NAMALWA (cell line): ENCODE measurements around the gene EMC9.

Experiments
- DNase-seq: peaks from one replicate; pipeline ENCODE4 v3.0.0-alpha.2; 2015; ENCODE audit warnings: low spot score

EMC9 gene, protein sequence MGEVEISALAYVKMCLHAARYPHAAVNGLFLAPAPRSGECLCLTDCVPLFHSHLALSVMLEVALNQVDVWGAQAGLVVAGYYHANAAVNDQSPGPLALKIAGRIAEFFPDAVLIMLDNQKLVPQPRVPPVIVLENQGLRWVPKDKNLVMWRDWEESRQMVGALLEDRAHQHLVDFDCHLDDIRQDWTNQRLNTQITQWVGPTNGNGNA

DNA sequence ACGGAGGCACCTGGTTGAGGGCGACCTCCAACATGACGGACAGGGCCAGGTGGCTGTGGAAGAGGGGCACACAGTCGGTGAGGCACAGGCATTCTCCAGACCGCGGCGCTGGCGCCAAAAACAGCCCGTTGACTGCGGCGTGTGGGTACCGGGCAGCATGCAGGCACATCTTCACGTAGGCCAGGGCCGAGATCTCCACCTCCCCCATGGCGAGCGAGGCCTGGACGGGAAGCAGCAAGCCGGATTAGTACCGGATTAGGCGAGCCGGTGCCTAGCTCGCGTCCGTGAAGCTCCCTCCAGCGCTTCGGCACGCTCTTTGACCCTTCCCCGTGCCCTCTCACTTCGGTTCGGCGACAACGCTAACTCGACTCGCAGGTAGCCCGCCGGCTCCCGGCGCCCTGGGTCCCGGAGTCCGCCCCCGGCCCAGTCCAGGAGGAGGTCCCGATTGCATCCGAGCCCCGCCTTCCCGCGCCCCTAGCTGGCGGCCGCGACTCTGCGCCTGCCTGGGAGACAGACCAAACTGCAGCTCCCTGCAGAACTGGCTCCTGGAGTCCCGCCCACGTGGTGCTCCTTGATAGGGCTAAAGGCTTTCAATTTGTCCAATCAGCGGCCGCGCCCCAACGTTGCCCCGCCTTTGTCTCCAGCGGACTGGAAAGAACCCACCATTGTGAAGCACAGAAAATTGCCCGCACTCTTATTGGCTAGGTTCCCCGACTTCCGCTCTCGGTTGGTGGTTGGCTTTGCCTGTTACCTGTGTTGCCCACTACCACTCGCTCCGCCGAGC, at the start of gene EMC9:
TSS of gene EMC9 (minus strand) at position 495 of the 784 bp plus-strand sequence. CDS start at position 208, 287 bp downstream.
- peak; percentile 99 for DNase-seq

DNA sequence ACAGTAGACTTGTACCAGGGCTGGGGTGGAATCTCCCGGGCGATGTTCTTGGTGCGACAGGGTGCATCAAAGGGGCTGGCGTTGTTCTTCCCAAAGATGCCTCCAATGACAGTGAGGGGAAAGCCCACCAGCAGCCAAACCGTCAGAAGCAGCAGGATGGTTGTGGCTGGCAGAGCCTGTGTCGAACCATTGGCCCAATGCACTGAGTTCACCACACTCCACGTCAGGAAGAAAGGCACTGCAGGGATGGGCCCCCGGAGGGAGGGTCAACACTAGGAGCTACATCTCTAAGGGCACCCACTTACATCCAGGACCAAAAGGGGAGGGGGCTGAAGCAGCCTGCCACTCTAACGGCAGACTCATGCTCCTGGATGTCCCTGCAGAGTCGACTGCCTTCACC, 49.0 kb upstream of the EMC9 start:
- DNase-seq = no peak

DNA sequence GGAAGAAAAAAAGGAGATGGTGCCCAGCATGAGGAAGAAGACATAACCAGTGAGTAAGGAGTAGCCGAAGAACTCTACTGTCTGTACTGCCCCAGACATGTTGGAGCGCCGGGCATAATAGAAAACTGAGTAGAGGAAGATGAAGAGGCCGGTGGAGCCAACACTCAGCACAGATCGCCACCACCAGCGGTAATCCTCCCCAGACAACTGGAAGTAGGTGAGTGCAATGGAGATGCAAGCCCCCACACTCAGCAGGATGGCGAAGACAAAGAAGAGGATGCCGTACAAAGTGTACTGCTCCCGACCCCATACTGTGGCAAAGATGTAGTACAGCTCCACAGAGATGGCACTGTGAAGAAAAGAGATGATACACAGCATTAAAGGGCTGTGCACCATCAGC, 48.1 kb upstream of the EMC9 start:
- no peak for DNase-seq

DNA sequence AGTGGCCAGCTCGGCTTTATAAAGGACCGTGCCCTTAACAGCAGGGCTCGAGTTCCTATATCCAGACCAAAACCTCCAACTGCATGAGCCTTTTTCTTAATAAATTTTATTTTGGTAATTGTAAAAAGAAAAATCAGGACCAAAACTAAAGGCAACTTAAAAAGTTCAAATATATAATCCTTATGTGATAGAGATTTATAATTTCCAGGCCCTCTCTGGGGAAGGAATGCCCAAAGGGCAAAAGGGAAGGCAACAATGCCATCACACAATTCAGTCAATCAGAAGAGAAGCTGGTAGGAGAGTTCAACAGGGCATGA, 47.6 kb upstream of the EMC9 start:
- DNase-seq = no peak

DNA sequence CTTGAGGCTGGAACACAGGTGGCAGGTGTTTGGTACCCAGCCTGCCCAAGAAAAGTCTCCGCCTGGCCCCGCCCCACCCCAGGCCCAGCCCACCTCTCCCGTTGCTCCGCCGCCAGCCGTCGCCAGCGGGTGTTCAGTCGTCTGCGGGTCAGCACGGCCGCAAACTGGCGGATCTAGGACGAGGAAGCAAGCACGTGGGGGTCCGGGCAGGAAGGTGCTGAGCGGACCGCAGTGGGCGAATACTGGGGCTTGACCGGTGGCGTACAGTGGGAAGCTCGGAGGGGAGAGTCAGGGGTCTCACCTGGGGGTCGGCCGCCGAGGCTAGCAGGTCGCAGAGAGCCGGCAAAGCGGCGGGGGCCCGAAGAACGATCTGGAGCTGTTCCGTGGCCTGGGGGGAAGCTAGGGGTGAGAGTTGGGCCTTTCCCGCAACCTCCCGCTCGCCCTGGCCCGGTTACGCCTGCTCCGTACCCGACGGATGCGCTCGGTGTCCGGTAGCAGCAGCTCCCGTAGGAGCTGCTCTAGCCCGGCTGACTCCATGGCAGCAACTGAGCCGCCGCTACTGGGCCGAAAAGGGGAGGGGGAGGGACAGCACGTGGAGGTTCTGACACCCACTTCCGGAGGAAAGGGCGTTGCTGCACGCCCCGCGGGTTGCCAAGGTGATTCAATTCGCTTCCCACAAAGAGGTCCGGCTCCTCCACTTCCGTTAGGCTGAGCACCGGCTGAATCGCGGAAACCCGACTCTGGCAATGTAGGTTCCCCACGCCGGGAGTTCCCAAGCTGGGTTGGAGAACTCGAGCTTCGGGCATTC, 47.1 kb upstream of the EMC9 start, which contains the start of gene IPO4:
TSS of gene IPO4 (minus strand) at position 566 of the 808 bp plus-strand sequence. CDS start at position 537, 29 bp downstream.
- peak; percentile 97 for DNase-seq

DNA sequence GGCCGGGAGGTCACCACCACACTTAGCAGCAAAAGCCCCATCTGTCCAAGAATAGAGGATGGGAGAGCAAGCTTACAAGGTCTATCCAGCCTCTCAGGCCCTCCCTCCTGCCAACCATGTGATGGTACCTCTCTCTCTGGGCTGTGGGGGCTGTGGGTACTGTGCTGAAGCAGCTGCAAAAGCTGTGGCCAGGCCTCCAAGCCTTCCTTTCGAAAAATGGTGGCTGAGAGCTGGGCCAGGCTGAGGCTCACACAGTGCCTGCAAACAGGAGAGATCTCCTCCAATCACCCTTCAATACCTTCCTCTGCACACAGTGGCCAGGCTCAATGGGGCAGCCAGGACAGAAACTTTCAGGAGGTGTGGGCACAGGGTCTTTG, 46.1 kb upstream of the EMC9 start:
- DNase-seq = no peak

DNA sequence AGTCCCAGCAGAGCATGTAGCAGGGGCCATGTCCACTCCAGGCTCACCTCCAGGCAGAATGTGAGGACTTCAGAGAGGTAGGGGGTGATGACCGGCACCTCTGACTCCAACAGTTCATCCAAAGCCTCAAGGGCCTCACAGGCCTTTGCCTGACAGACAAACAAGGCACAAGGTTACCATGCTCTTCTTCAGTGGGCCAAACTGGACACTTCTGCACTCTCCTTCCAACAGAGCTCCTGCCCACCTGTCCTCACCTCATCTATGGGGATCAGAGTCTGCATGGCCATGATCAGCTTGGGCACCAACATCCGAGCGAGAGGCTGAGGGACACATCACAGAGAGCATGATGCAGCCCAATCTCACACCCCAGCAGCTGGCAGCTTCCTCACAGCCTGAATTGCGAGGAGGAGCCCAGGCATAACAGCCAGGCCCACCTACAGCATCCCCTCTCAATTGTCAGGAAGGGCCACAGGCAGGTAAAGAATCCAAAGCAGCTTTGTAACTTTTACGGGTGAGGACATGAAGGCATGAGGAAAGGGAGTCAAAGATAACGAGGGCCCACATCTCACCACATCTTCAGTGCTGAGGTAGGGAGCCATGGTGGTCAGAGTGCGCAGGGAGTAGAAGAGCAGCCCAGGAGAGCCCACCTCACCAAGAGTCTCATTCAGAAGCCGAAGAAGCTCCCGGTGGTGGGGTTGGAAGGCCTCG, 45.6 kb upstream of the EMC9 start:
- no peak for DNase-seq

DNA sequence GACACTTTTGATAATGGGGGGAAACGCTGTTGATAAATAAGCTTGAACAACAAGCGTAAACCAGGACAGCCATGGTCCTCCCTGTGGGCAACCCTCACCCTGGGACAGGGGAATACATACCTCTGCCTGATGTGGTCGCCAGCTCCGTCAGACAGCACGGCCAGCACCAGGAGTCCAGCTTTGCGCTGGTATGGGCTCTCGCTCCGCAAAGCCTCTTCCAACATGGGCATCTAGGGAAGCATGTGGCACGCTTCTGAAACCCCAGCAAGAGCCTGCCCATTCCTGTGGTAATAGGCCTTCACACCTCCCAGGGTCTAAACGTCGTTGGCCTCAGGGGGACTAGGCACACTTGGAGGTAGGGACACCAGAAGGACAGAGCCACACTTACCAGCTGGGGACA, 44.4 kb upstream of the EMC9 start:
- no peak for DNase-seq

DNA sequence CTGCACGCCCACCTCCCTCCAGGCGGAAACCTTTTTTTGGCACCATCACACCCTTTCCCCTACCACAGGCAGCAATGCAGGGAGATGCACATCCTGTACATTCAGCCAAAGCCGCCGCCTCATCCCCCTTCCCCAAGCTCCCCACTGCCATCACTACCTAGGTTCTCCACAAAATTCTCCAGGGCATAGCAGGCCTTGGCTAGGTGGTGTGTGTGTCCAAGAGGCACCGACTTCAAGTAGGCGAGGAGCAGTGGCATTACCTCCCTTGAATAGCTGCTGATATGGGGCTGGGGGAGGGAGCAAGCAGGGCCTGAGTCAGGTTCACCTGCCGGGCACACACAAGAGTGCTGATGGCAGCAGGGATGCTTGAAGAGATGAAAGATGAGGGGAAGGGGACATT, 43.6 kb upstream of the EMC9 start:
- DNase-seq = no peak

DNA sequence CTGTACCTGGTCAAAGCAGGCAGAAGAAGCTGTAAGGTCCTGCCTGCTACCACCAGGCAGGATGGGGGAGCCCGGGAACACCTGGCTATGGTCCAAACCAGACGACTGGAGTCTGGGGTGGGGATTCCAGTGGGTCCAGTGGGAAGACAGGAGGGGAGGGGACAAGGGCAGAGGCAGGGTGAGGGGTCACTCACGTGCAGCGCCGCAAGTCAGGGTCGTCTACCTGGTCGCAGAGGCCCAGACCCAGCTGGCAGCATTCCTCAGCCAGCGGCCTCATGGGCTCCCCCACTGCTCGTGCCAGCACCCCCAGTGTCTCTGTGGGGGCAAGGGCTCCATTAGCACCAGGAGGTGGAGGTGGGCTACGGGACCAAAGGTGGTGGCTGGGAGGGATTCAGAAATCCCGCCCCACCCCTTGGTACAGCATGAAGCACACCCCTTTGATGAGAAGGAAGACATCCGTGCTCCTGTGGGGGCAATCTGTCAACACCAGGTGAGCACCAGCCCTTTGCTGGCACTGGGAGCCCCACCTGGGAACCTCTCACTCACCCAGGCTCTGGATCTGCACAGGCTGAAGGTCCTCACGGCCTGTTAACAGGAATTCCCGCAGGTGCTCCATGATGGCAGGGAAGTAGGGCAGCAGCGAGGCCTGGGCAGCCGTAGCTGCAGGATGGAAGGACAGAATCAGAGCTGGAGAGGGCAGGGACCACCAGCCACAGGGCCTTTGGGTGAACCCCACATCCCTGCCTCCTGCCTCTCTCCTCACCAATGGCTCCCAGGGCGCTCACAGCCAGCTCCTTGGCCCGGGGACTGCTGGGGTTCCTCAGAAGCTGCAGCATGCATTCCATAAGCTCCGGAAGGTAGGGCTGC, 42.9 kb upstream of the EMC9 start:
- no peak for DNase-seq

DNA sequence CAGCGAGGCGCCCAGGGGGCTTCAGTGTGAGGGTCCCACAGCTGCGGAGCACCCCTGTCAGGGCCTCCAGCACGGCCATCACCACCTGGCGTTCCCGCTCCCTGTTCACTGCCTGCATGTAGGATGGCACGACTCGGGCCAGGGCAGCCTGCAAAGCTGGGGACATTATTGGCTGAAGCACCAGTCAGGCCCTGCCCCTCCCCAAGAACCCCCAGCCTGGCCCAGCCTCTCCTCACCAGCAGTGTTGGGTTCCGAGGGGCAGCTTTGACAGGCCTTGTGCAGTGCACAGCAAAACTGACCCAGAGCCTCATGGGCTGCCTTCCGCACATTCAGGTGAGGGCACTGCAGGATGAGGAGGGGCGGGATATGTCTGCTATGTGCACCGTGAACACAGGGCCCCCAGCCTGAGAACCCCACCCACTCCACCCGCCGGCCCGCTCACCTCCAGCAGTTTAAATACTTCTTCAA, 41.7 kb upstream of the EMC9 start:
- DNase-seq = no peak

DNA sequence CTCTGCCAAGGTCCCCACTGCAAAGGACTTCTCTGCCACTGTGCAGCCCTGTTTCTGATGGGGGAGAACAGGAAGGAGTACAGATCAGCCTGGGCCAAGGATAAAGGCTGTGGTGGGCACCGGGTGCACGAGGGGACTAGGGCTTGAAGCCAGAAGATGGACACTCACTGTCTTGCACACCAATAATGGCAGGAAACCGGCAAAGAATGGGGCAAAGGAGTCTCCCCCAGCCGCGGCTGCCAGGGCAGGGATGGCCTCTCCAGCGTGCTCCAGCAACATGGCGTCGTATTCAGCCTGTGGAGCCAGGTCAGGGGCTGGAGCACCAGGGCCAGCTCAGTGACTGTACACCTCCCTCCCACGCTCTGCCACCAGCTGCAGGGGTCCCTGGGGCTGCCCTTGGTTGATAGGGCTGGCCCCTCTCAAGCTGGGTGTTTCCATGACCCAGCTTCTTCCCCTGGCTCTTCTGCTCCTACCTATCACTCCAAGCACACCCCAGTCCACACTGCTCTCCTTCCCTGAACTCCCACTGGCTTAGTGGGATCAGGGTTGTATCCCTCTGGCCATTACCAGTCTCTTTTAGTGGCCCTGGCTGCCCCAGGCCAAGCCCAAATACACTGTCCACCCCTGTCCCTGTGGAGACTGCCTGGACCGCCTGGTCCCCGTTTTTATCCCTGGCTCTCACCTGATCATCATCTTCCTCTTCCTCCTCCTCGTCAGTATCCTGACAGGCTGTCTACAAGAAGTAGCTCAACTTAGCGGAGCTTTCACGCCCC, 40.9 kb upstream of the EMC9 start:
- no peak for DNase-seq

DNA sequence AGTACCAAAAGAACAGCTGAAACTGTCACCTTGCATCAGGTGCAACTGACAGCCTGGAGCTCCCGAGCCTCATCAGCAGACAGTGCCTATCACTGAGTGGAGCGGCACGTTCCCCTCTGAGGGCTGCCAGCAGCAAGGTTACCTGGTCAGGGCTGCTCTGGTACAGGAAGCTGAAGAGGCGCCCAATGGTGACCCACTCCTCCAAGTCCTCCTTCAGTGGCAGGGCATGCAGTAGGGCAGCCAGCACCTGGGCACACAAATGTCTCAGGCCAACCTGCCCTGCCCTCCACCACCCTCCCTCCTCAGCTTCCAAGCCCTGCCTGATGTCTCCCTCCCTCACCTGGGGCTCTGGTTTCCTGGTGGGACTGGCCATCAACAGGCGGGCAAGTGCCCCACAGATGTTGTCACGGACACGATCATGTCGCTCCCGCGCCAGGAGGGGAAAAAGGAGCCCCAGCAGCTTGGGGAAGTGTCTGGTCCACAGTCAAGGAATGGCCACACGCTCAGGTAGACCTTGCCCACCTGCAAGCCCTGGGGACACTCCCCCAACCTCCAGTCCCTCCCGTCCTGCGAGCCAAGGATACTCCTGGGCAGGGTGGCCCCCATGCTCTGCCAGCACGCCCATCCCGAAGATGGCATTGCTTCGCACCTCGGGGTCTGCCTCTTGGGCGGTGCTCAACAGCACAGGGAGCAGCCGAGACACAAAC, 40.1 kb upstream of the EMC9 start:
- no peak for DNase-seq

DNA sequence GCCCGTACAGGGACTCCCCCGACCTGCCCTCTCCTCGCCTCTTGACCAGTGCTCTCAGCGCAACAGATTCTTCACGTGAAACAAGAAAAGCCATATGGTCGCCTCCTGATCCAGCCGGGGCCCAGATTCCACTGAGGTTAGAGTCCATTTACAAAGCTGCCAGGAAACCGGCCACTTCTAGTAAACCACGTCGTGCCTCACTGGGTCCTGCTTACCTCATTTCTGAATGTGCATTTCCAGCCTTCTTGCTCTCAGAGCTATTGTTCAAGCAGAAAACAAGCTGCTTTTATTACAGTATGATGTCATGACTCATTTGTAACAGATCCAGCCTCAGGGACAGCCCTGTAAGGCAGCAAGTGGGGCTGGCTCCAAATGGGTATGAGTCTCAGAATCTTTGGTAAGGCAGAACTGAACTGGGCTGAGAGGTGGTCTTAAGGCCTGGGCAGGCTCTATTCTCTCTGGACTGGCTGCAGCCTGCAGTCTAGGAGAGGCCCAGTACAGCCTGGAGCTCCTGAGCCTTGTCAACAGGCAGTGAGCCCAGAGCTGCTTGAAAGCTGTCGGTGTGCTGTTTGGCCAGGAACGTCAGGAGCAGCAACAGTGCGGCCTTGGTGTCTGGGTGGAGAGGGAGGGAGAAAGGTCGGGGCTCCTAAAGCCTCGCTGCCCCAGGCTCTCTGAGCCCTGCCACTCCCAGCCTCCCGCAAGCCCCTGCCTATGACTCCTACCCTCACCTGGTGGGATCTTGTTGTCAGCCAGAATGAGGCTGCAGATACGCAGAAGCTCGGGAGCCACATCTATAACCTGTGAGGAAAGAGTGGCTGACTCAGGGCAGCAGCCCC, 38.8 kb upstream of the EMC9 start:
- no peak for DNase-seq

DNA sequence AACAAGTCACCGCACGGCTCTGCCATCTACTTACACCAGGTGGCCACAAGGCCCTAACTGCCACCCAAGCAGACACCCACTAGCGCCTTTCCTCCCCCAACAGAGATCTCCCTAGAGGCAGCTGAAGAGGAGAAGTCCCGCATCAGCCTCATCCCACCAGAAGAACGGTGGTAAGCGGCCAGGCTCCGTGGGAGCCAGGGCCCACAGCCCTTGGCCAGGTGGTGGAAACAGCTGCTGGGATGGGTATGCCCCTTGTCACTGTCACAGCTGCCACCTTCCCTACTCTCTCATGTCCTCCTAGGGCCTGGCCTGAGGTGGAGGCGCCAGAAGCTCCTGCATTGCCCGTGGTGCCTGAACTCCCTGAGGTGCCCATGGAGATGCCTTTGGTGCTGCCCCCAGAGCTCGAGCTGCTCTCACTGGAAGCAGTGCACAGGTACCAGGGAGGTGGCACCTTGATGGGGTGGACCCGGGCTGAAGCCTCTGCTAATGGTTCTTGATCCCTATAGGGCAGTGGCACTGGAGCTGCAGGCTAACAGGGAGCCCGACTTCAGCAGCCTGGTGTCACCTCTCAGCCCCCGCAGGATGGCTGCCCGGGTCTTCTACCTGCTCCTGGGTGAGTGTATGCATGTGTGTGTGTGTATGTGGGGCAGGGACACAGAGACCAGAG, 38.0 kb upstream of the EMC9 start:
- DNase-seq = no peak

DNA sequence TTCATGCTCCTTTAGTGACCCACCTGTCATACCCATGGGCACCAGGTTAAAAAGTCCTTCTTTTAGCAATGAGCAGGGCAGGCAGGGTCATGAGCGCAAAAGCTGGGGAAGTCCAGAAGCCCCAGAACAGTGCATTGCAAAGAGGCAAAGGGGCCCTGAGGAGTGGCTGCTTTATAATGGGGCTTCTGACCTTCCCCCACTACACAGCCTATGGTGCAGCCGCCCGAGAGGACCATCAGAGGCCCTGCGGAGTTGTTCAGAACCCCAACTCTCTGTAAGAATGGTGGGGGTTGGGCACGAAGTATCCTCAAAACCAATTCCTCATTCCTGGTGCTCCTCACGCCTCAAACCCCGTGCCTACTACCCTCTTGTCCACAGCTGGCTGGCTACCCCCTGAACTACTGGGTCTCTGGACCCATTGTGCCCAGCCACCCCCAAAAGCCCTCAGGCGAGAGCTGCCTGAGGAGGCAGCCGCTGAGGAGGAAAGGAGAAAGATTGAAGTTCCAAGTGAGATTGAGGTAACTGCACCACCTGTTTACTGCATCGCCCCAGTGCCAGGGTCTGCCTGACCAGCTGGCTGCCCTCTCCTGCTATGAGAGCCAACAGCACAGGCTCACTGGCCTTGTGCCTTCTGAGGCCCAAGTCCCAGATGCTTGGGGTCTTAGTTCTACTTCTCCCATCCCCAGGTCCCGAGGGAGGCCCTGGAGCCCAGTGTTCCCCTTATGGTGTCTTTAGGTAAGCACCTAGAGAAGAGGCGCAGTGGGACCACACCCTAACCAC, 37.2 kb upstream of the EMC9 start:
- DNase-seq = no peak

DNA sequence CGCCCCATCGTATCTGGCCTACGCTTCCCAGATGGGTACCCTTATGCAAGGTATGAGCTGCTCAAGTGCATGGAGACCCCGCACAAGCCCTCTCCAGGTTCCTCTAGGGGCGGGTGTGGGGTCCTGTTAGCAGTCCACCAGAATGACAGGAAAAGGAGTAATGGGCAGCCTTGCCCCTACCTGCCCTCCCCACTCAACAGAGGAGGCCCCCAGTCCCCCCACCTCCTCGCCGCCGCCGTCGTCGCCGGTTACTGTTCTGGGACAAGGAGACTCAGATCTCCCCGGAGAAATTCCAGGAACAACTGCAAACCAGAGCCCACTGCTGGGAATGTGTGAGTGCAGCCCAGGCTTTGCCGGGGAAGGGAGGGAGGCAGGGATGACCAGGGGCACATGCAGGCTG, 36.5 kb upstream of the EMC9 start:
- no peak for DNase-seq
